Stimulated activated CD4-positive, alpha-beta T cell treated with anti-CD3 and anti-CD28 coated beads, Interleukin-15, amount 100 ng/mL, for 24 hours (primary cell): Measurements from ENCODE around the gene DNLZ.

Experiments
- DNase-seq: peaks from one replicate; pipeline ENCODE4 v3.0.0-alpha.2; 2020

The DNLZ gene

GRCh38 chr9:136342181-136343120 is 21.1 kb downstream of the DNLZ start:
- DNase-seq: peak; percentile 71

DNA sequence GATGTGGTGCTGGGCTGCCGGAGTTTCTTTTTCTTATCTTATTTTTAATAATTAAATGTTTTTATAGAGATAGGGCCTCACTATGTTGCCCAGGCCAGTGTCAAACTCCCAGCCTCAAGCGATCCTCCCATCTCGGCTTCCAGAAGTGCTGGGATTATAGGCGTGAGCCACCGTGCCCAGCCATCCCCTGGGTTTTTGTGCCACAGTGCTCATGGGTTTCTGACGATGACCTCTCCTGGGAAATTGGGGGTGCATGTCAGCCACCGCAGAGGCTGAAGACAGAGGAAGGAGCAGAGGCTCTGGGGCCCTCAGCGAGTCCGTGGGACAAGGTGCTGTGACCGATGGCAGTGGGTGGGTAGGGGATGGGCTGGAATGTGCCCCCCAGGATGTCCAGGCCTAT is 21.8 kb downstream of the DNLZ start:
- no peak for DNase-seq

- no peak for DNase-seq
Measured at GRCh38 chr9:136341042-136341655, 22.4 kb downstream of the DNLZ start.

DNA sequence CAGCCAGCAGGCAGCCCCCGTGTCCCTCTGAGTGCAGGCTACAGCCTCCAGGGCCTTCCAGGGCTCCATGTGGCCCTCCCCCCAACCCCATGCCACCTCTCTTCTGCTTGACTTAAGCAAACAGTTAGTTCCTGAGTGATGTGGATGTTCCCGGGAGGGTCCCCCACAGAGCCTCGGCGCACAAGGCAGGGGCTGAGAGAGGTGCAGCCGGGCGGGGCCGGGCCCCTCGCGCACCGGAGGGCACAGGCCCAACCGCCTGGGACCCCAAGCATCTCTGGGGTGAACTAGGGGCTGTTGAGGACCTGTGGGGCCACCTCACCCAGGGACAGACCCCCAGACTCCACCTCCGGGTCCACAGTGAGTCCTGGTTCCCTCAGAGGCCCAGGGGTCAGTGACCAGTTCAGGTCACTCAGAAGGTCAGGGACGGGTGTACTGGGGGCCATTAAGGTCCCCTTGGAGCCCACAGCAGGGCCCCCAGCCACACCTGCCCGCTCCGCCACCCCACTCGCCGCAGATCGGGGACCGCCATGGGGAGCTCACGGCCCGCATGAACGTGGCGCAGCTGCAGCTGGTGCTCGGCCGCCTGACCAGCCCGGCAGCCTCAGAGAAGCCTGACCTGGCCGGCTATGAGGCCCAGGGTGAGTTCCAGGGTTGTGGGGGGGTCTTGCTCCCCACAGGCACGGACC is 23.0 kb downstream of the DNLZ start:
- DNase-seq: no peak

GRCh38 chr9:136339958-136340310 is 23.6 kb downstream of the DNLZ start:
- no peak for DNase-seq

DNA sequence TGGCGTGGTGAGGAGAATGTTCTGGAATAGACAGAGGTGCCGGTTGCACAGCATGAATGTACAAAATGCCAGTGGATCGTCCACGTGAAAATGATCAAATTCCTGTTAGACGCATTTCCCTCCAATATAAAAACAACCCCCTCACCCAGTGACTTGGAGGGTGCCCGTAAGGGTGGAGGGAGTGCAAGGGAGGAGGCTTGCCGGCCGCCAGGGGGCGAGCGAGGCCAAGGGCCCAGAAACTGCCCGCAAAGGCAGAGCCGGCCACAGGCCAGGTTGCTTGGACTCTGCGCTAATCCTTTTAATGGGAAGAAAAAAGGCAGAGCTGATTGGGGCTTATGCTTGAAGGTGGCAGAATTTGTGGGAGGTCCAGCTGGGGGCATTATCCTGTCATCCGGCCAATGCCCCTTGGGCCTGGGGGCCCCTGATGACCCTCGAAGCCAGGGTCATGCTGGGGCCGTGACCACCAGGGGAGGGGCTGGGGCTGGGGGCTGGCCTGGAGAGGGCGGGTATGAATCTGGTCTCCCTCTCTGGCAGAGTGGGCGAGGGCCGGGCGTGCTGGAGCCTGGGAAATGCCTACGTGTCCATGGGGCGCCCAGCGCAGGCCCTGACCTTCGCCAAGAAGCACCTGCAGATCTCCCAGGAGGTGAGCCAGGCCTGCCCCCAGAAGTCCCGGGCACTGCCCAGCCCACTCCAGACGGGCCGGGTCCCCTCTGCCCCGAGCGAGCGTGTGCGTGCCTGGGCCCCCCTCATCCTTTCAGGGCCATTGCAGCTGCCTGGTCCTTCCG is 24.2 kb downstream of the DNLZ start:
- peak; percentile 49 for DNase-seq

DNA sequence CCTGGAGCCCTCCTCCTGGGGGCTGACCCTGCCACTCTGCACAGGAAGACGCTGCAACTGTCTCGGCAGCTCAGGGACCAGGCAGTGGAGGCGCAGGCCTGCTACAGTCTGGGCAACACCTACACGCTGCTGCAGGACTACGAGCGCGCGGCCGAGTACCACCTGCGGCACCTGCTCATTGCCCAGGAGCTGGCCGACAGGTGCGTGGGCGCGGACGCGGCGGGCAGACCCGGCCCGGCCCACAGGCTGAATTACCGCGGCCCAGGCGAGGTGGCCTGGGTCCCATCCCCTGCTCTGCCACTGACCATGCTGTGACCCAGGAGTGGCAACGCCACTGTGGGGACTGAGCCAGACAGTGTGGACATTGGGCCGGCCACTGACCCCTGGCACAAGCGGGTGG is 25.0 kb downstream of the DNLZ start:
- no peak for DNase-seq

DNA sequence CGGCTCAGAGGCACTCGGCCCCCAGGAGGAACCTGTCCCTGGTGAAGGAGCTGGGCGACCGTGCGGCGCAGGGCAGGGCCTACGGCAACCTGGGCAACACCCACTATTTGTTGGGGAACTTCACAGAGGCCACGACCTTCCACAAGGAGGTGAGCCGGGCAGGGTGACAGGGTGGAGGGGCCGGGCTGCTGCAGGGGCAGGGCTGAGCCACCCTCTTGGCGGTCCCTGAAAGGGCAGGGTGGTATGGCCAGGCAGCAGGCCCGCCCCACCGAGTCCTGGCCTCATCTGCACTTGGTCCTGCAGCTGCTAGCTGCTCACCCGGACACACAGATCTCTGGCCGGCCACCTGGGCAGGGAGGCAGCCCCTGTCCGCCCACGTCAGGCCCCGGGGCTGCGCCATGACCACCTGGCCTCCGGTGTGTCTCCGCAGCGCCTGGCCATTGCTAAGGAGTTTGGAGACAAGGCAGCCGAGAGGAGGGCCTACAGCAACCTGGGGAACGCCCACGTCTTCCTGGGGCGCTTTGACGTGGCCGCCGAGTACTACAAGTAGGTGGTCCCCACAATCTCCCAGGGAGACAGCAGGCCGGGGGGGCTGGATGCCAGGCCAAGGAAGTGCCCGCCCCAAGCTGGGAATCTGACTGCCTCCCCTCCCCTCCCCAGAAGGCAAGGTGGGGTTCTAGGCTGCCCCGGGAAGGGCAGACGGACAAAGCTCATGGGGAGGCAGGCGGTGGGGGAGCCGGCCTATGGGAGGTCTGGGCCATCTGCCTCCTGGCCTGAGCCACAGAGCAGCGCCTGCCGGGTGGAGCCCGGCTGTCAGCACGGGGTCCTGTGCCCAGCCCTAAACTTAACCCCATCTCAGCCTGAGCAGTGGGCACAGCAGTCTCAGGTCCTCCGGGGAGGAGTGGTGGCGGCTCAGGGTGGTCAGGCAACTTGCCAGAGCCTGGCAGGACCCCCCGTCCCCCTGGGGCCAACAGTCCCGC is 25.8 kb downstream of the DNLZ start:
- DNase-seq: no peak

- DNase-seq: no peak
Measured at GRCh38 chr9:136336881-136337280, 26.7 kb downstream of the DNLZ start.

DNA sequence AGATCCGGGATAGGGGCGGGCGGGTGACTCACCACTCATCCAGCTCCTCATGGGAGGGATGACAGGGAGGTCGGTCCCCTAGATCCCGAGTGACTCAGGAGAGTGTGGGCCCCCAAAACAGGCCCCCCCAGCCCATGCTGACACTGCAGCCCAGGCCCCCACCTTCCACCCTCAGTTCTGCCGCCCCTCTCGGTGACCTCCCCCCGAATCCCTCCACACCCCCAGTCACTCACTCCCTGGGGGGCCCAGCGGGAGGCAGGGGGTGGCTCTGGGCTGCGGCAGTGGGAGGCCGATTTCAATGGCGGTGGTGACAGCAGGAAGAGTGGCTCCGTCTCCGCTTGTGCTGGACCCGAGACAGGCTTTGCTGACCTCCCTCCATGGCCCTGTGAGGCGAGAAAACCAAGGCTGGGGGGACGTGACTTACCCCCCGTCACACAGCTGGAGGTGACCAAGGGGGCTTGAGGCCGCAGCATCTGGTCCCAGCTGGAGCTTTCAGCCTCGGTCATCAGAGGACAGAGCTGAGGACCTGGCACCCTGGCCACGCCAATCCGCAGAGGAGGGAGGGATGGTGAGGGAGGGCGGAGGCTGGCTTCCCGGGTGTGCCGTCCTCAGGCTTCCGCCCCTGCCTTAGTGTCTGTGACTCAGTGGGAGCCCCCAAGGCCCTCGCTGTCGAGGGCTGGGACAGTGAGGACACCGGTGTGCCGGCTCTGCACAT is 27.2 kb downstream of the DNLZ start:
- DNase-seq: no peak

- DNase-seq: no peak
Measured at GRCh38 chr9:136335296-136336155, 28.0 kb downstream of the DNLZ start.

DNA sequence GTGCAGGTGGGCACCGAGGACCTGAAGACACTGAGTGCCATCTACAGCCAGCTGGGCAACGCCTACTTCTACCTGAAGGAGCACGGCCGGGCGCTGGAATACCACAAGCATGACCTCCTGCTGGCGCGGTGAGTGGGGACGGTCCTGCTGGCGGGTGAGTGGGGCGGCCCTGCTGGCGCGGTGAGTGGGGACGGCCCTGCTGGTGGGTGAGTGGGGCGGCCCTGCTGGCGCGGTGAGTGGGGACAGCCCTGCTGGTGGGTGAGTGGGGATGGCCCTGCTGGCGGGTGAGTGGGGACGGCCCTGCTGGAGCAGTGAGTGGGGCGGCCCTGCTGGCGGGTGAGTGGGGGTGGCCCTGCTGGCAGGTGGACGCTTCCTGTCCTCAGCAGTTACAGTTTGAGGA is 29.0 kb downstream of the DNLZ start:
- DNase-seq: no peak

GRCh38 chr9:136333486-136333885 is 30.1 kb downstream of the DNLZ start:
- no peak for DNase-seq

DNA sequence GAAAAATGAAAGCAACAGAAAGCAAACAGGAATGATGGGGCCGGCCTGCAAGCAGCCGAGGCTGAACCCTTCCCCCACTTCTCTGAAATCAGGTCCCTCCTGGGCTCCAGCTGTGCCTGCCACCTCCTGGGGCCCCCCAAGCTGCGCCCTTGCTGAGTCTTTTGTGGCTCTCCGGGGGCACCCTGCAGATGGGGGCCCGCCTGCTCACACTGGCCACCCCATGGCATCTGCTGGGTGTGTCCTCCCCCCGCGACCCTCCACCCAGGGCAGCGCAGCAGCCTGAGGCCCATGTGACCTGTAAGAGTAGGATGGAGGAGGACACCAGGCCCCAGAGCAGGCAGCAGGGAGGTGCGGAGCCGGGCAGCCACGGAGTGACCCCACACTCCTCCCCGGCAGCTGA is 30.5 kb downstream of the DNLZ start:
- no peak for DNase-seq

- no peak for DNase-seq
Measured at GRCh38 chr9:136332482-136332983, 31.0 kb downstream of the DNLZ start.

- DNase-seq: no peak
Measured at GRCh38 chr9:136331556-136332481, 31.7 kb downstream of the DNLZ start.

DNA sequence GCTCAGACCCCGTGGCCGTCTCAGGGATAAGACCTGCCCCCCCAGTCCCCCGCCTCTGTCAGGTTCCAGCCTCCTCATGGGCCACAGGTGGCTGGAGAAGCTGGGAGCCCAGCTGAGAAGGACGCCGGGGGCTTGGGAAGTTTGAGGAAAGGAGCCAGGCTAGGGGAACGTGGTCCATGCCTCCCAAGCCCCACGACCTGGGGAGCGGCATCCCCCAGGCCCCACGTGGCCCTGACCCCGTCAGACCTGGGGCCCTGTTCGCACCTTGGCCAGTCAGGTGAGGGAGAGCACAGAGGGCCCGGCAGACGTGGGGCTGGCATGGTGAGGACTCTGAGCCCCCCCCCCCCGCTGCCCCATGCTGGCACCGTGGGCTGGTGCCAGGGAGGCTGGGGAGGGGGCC is 32.5 kb downstream of the DNLZ start:
- DNase-seq: no peak

- no peak for DNase-seq
Measured at GRCh38 chr9:136330406-136330990, 33.0 kb downstream of the DNLZ start.
